DMS 273 (cell line): ENCODE results near the gene LOXL1.

Source experiments
- DNase-seq: peaks from one replicate; lab custom pipeline; 2025; ENCODE audit not compliant: unreplicated experiment; lab: John Stamatoyannopoulos, UW

LOXL1 gene

GRCh38 chr15:73991726-73992593, 65.7 kb downstream of the LOXL1 start, which contains the start of gene STOML1:
STOML1 (minus strand) TSS chr15:73992295; CDS start chr15:73992223, 72 bp downstream.
- DNase-seq: peak; percentile 97

GRCh38 chr15:73992594-73992898, 66.3 kb downstream of the LOXL1 start:
- DNase-seq: no peak

GRCh38 chr15:73993211-73993994, 67.1 kb downstream of the LOXL1 start:
- DNase-seq: no peak

- peak; percentile 96 for DNase-seq
Measured at GRCh38 chr15:73994413-73994883, 68.2 kb downstream of the LOXL1 start, which contains the start of gene PML. PML (plus strand) TSS chr15:73994716; CDS start chr15:73994813, 97 bp downstream.

GRCh38 chr15:73994912-73995622, 68.8 kb downstream of the LOXL1 start:
- peak; percentile 38 for DNase-seq

GRCh38 chr15:73996267-73996666, 70.0 kb downstream of the LOXL1 start:
- DNase-seq: no peak

- DNase-seq: no peak
Measured at GRCh38 chr15:73996939-73997338, 70.7 kb downstream of the LOXL1 start.

GRCh38 chr15:73997986-73998385, 71.7 kb downstream of the LOXL1 start:
- DNase-seq: no peak
